ENCODE data around the gene HOXA11. TPM values are rescaled to one million over a fixed set of nuclear protein-coding genes. Genes with fewer than 3 reads are reported as not detected.

The HOXA11 gene
- total and polyA plus RNA-seq, 2 of the 4 experiments (the other 2 are of a cell fraction), result 0.05 TPM; not detected in 1

GRCh38 chr7:27181795-27182275 is 3.2 kb downstream of the HOXA11 start:
- Histone ChIP-seq H3K27ac (ENCODE audit: insufficient read depth, low read length) (no peak overlapping the region), H4K5ac (ENCODE audit: low read depth, low read length) (no peak overlapping the region), H3K9ac (ENCODE audit: low read depth, low read length) (no peak overlapping the region), H2AK9ac (replicated peaks; ENCODE audit: low read depth, low read length, poor library complexity) (no peak overlapping the region), H3K18ac (ENCODE audit: low read depth, low read length) (no peak overlapping the region), H4K91ac (ENCODE audit: insufficient read depth, low read depth, low read length) (no peak overlapping the region), H4K20me1 (ENCODE audit: insufficient read depth, low read length) (peaks cover 14% of the 10 kb centered on the region; the same call in 1 of the 2 replicates), H3K4ac (ENCODE audit: low read depth, low read length) (no peak overlapping the region), H2BK20ac (ENCODE audit: low read depth, low read length) (no peak overlapping the region), H3K4me2 (ENCODE audit: low read depth, low read length) (no peak overlapping the region), H4K8ac (ENCODE audit: low read depth in 2 of 2, low read length in 2 of 2) (no peak overlapping the region), H3K23ac (ENCODE audit: low read depth, low read length) (no peak overlapping the region), H2BK5ac (ENCODE audit: low read depth, low read length, poor library complexity, severe bottlenecking) (no peak overlapping the region), H3K79me1 (ENCODE audit: low read depth in 1 of 2, low read length in 2 of 2) (no peaks in the 10 kb centered on the region), H3K9me1 (ENCODE audit: insufficient read depth, low read length) (no peaks in the 10 kb centered on the region), H3K4me1 (ENCODE audit: control insufficient read depth, insufficient read depth, low read length) (peaks cover 1% of the 10 kb centered on the region; the same call in 1 of the 2 replicates), H2BK120ac (ENCODE audit: low read depth, low read length) (no peak overlapping the region), H3K36me3 (ENCODE audit: control insufficient read depth, insufficient read depth, low read length) (no peaks in the 10 kb centered on the region), H3K14ac (replicated peaks; ENCODE audit: low read depth, low read length) (no peak overlapping the region), H2AFZ (replicated peaks; ENCODE audit: low read length, poor library complexity) (no peak overlapping the region), H3K9me3 (ENCODE audit: control insufficient read depth, insufficient read depth, low read length) (peaks cover 3% of the 10 kb centered on the region; the same call in 1 of the 2 replicates), H2BK15ac (ENCODE audit: low read depth, low read length) (no peak overlapping the region), H3K27me3 (ENCODE audit: control insufficient read depth, insufficient read depth, low read length) (peaks cover 87% of the 10 kb centered on the region), H3K4me3 (ENCODE audit: insufficient read depth, low read depth, low read length) (no peak overlapping the region), H2AK5ac (ENCODE audit: low read depth, low read length) (no peak overlapping the region), H3K56ac (ENCODE audit: extremely low read depth, insufficient read depth, low read length) (no peak overlapping the region)
- in situ Hi-C loops (cut with MboI; ENCODE audit: low sequenced_read_pairs), result no loop called here
- no TSS peak for BruUV-seq (replicated peaks)
- ChIA-PET POLR2A (ENCODE audit: unreplicated experiment) (no interaction called here), CTCF (interaction anchor here (1.3 kb wide), 1 partner anchor 21 kb away, joined by 3 read pairs; no protein-coding TSS in a partner anchor)
- DNase-seq (no peak), ATAC-seq (ENCODE audit: low read depth) (no peak)
- WGBS, 2 experiments (ENCODE audit: extremely low coverage in 2 of 2, insufficient read length in 1 of 2), result no CpG with 5 or more reads among the region's 4 CpGs
- dilution Hi-C loops (cut with HindIII; ENCODE audit: low sequenced_read_pairs, unreplicated experiment), result no loop called here
- intact Hi-C loops (cut with micrococcal nuclease), result no loop called here
- TF ChIP-seq SMC3 (IDR thresholded peaks at IDR 0.05; ENCODE audit: low read depth, low read length) (no peak), MAZ (IDR thresholded peaks at IDR 0.05; ENCODE audit: borderline replicate concordance, low read depth, low read length) (no peak), CEBPB (IDR thresholded peaks at IDR 0.05; ENCODE audit: low read depth, low read length) (no peak)

Data from IMR-90 (cell line).